Measurements from ENCODE around the gene OLFML3.

DNA sequence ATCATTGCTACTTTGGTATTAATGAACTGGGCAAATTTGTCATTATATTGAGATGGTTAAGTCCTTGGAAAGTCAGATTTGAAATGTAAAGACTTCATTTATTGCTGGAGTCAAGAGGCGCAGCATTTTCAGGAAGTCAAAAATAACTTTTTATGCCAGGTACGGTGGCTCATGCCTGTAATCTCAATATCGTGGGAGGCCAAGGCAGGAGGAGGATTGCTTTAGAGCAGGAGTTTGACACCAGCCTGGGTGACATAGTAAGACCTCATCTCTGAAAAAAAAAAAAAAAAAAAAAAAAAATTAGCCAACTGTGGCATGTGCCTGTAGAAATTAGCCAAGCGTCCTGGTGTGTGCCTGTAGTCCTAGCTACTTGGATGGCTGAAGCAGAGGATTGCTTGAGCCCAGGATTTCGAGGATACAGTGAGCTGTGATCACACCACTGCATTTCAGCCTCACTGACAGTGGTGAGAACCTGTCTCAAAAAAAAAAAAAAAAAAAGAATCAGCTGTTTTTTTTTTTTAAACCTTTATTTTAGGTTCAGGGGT is 44.7 kb upstream of the OLFML3 start:
- no peak for TF ChIP-seq EZH2phosphoT487 (IDR thresholded peaks at IDR 0.05; ENCODE audit: borderline replicate concordance, low read length)
- TF ChIP-seq, protein P1, sequence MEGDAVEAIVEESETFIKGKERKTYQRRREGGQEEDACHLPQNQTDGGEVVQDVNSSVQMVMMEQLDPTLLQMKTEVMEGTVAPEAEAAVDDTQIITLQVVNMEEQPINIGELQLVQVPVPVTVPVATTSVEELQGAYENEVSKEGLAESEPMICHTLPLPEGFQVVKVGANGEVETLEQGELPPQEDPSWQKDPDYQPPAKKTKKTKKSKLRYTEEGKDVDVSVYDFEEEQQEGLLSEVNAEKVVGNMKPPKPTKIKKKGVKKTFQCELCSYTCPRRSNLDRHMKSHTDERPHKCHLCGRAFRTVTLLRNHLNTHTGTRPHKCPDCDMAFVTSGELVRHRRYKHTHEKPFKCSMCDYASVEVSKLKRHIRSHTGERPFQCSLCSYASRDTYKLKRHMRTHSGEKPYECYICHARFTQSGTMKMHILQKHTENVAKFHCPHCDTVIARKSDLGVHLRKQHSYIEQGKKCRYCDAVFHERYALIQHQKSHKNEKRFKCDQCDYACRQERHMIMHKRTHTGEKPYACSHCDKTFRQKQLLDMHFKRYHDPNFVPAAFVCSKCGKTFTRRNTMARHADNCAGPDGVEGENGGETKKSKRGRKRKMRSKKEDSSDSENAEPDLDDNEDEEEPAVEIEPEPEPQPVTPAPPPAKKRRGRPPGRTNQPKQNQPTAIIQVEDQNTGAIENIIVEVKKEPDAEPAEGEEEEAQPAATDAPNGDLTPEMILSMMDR (conservative IDR thresholded peaks at IDR 0.05; ENCODE audit: low read depth, low read length) = no peak
- TF ChIP-seq EZH2 (IDR thresholded peaks at IDR 0.05; ENCODE audit: low read length, unreplicated experiment) = no peak

Measured in PC-3 (cell line).